ENCODE data around the gene TMEM37.

The TMEM37 gene

DNA sequence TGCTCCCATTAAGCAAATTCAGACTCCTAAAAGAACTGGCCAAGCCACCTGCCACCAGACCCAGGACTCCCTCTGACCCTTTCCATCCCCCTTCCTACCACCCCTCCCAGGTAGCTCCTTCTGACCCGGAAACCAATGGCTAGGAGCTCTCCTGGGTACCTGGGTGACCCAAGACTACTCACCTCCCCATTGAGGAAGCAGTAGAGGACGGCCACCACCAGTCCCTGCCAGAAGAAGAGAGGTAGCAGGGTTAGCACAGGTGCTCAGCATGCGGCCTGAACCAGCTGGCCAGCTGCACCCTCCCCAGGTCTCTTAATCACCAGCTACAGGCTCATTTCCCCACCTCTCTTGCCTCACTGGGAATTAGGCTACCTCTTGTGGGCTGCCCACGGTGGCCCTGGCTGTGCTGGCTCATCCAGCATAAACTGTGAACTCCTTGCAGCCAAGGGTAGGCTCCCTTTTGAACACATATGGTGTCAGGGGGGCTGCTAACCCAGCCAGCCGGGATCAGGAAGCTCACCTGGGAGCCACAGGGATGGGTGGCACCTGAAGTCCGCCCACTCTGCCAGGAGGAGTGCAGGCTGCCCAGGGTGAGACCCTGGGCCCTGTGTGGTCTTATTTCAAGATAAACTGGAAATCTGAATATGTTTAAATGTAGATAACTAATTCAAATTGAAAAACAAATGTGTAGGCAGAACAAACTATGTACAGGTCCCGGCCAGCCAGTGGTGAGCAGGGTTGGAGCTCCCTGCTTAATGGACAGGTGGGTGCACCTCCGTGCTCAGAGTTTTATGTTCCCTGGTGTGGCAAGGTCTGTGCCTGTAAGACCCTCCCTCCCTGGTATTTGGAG lies 9.9 kb downstream of the TMEM37 start:
- TF ChIP-seq, protein P1, sequence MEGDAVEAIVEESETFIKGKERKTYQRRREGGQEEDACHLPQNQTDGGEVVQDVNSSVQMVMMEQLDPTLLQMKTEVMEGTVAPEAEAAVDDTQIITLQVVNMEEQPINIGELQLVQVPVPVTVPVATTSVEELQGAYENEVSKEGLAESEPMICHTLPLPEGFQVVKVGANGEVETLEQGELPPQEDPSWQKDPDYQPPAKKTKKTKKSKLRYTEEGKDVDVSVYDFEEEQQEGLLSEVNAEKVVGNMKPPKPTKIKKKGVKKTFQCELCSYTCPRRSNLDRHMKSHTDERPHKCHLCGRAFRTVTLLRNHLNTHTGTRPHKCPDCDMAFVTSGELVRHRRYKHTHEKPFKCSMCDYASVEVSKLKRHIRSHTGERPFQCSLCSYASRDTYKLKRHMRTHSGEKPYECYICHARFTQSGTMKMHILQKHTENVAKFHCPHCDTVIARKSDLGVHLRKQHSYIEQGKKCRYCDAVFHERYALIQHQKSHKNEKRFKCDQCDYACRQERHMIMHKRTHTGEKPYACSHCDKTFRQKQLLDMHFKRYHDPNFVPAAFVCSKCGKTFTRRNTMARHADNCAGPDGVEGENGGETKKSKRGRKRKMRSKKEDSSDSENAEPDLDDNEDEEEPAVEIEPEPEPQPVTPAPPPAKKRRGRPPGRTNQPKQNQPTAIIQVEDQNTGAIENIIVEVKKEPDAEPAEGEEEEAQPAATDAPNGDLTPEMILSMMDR (conservative IDR thresholded peaks at IDR 0.05; ENCODE audit: control insufficient read depth, insufficient read depth, low read depth, low read length), result no peak
- DNase-seq (ENCODE audit: low read depth), result no peak
- no peak overlapping the region for H3K4me3 ChIP-seq (ENCODE audit: control insufficient read depth, low read depth, low read length)

DNA sequence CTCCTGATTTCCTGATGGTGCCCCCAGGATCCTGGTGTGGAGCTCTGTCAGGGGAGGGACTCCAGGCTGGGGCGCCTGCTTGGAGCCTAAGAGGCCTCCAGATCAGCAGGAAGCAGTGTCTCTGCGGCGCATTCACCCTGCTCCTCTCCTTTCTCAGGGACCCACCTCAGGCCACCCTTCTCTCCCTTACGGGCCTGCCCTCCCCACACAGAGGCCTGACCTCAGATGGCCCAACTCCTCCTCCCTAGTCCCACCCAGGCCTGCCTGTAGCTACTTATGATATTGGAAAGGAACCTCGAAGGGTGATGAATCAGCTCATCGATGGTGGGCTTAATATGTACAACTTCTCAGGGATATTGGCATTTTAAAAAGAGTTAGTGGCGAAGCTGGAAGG lies 10.6 kb downstream of the TMEM37 start:
- no peak overlapping the region for H3K4me3 ChIP-seq (ENCODE audit: control insufficient read depth, low read depth, low read length)
- TF ChIP-seq, protein P1 (conservative IDR thresholded peaks at IDR 0.05; ENCODE audit: control insufficient read depth, insufficient read depth, low read depth, low read length), result no peak
- DNase-seq (ENCODE audit: low read depth), result no peak

DNA sequence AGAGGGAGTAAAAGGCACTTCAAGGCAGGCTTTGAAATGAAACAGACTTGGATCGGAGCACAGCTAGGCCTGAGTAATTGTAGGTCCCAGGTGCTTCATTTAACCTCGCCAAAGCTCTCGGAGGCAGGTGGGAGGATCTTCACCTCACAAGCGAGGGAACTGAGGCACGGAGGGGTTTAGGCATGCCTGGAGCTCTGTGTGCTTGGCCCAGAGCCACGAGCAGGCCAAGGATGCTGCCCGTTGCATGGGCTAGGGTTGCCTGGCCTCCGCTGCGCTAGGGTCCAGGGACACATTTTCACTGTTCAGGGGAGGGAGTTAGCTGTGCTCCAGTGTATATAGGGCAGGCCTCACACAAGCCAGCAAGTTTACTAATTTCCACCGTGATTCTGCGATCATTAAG lies 11.2 kb downstream of the TMEM37 start:
- no peak overlapping the region for H3K4me3 ChIP-seq (ENCODE audit: control insufficient read depth, low read depth, low read length)
- DNase-seq (ENCODE audit: low read depth), result no peak
- TF ChIP-seq, protein P1 (conservative IDR thresholded peaks at IDR 0.05; ENCODE audit: control insufficient read depth, insufficient read depth, low read depth, low read length), result no peak

DNA sequence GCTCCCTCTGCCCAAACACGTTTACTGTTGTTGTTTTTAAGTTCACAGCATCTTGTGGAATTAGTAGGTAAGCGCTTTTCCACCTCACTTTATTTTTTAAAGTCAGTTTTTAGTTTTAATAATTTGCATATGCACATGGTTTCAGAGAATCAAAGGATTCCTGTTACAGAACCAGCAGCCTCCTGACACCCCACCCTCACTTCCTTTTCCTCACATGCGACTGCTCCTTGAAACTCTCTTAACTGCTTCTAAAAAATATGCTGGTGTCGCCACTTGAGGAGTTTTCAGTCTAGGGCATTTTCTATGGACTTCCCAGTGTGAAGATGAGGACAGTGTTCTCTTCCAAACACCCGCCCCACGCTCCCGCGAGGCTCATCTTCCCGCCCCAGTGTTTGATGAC lies 14.4 kb downstream of the TMEM37 start:
- DNase-seq (ENCODE audit: low read depth), result no peak
- TF ChIP-seq, protein P1 (conservative IDR thresholded peaks at IDR 0.05; ENCODE audit: control insufficient read depth, insufficient read depth, low read depth, low read length), result no peak
- no peak overlapping the region for H3K4me3 ChIP-seq (ENCODE audit: control insufficient read depth, low read depth, low read length)

DNA sequence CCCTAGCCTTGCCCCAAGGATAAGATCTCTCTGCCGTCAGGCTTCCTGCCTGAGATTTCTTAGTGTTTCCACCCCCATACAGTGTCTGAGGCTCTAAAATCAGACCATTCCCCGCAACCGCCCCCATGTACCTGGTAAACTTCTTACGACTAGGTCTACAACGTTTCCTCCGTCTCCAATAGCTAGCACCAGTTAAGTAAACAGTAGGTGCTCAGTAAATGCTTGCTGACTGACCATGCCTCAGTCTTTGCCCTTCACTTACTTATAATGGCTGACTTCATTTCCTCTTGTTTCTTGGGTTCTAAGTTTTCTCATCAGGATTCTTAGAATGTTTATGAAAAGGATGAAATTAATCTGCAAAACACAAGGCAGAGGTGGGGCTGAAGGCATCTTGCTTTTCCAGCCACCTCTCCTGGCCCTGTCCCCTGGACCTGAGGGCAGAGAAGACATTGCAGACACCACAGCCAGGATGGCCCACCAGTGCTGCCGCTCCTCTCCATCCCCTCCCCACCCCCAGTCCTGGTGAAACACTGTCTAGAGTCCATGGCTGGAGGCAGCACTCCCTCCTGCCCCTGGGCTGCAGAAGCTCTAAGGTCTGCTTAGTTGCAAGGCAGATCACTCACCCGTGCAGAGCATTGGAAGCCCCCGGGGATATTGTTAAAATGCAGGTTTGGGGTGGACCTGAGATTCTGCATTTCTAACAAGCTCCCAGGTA lies 16.9 kb downstream of the TMEM37 start:
- TF ChIP-seq, protein P1 (conservative IDR thresholded peaks at IDR 0.05; ENCODE audit: control insufficient read depth, insufficient read depth, low read depth, low read length), result no peak
- no peak overlapping the region for H3K4me3 ChIP-seq (ENCODE audit: control insufficient read depth, low read depth, low read length)
- no peak for DNase-seq (ENCODE audit: low read depth)

DNA sequence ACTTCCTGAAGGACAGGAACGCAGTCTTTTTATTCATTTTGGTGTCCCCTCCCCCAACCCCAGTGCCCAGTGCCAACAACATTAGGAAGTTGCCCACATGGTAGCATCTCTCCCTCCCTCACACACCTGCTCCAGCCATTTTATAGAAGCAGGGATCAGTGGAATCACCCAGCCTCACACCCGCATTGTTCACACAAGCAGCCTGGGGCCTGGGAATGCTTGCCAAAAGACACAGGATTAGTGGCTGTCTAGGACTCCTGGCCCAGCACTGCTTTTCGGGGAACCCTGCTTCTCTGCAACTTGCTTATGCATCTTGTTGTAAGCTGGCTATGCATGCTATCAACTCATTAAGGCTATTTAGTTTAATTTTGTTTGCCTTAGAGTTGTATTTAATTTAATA lies 17.9 kb downstream of the TMEM37 start:
- DNase-seq (ENCODE audit: low read depth), result no peak
- TF ChIP-seq, protein P1 (conservative IDR thresholded peaks at IDR 0.05; ENCODE audit: control insufficient read depth, insufficient read depth, low read depth, low read length), result no peak
- H3K4me3 ChIP-seq (ENCODE audit: control insufficient read depth, low read depth, low read length), result no peak overlapping the region

Measured in fibroblast of mammary gland (primary cell).